ENCODE results near the gene EGFLAM.

Gene EGFLAM

GRCh38 chr5:38393636-38394035 is 135.3 kb downstream of the EGFLAM start:
- no peak for TF ChIP-seq CTCF (conservative IDR thresholded peaks at IDR 0.05; ENCODE audit: low read depth, low read length)
- H3K4me3 ChIP-seq (ENCODE audit: low read length) = no peak overlapping the region
- no peak for DNase-seq (ENCODE audit: low read depth)

- TF ChIP-seq CTCF (conservative IDR thresholded peaks at IDR 0.05; ENCODE audit: low read depth, low read length) = no peak
- H3K4me3 ChIP-seq (ENCODE audit: low read length) = no peak overlapping the region
- DNase-seq (ENCODE audit: low read depth) = no peak
Observed at GRCh38 chr5:38396766-38397165, 138.4 kb downstream of the EGFLAM start.

GRCh38 chr5:38400365-38400764 is 142.0 kb downstream of the EGFLAM start:
- no peak overlapping the region for H3K4me3 ChIP-seq (ENCODE audit: low read length)
- no peak for TF ChIP-seq CTCF (conservative IDR thresholded peaks at IDR 0.05; ENCODE audit: low read depth, low read length)
- no peak for DNase-seq (ENCODE audit: low read depth)

GRCh38 chr5:38401145-38401544 is 142.8 kb downstream of the EGFLAM start:
- no peak for TF ChIP-seq CTCF (conservative IDR thresholded peaks at IDR 0.05; ENCODE audit: low read depth, low read length)
- H3K4me3 ChIP-seq (ENCODE audit: low read length) = no peak overlapping the region
- DNase-seq (ENCODE audit: low read depth) = no peak

- TF ChIP-seq CTCF (conservative IDR thresholded peaks at IDR 0.05; ENCODE audit: low read depth, low read length) = no peak
- DNase-seq (ENCODE audit: low read depth) = no peak
- no peak overlapping the region for H3K4me3 ChIP-seq (ENCODE audit: low read length)
Observed at GRCh38 chr5:38403406-38403805, 145.0 kb downstream of the EGFLAM start.

GRCh38 chr5:38403877-38404635 is 145.7 kb downstream of the EGFLAM start:
- DNase-seq (ENCODE audit: low read depth) = no peak
- no peak overlapping the region for H3K4me3 ChIP-seq (ENCODE audit: low read length)
- TF ChIP-seq CTCF (conservative IDR thresholded peaks at IDR 0.05; ENCODE audit: low read depth, low read length) = no peak

- no peak for DNase-seq (ENCODE audit: low read depth)
- no peak overlapping the region for H3K4me3 ChIP-seq (ENCODE audit: low read length)
- peak; percentile 50 for TF ChIP-seq CTCF (conservative IDR thresholded peaks at IDR 0.05; ENCODE audit: low read depth, low read length)
Observed at GRCh38 chr5:38404667-38405276, 146.4 kb downstream of the EGFLAM start.

Measured in retinal pigment epithelial cell (primary cell).